Neural progenitor cell (in vitro differentiated cells): Measurements from ENCODE around the gene NPAP1.

Experiments
- EZH2 ChIP-seq: fragments of 200-600 bp; sonication (generic); IDR thresholded peaks from 2 replicates; pipeline ENCODE4 v1.6.1; 2017; ENCODE audit warnings: antibody characterized with exemption, mild to moderate bottlenecking, moderate library complexity
- EZH2phosphoT487 ChIP-seq: fragments of 200-600 bp; sonication (generic); IDR thresholded peaks from 2 replicates; pipeline ENCODE4 v1.6.1; 2017; ENCODE audit warnings: antibody characterized with exemption
- TF ChIP-seq, protein P1 (sequence below): fragments of 200-600 bp; sonication (generic); IDR thresholded peaks from 2 replicates; pipeline ENCODE4 v1.5.1; 2017; ENCODE audit warnings: antibody characterized with exemption, mild to moderate bottlenecking

DNA sequence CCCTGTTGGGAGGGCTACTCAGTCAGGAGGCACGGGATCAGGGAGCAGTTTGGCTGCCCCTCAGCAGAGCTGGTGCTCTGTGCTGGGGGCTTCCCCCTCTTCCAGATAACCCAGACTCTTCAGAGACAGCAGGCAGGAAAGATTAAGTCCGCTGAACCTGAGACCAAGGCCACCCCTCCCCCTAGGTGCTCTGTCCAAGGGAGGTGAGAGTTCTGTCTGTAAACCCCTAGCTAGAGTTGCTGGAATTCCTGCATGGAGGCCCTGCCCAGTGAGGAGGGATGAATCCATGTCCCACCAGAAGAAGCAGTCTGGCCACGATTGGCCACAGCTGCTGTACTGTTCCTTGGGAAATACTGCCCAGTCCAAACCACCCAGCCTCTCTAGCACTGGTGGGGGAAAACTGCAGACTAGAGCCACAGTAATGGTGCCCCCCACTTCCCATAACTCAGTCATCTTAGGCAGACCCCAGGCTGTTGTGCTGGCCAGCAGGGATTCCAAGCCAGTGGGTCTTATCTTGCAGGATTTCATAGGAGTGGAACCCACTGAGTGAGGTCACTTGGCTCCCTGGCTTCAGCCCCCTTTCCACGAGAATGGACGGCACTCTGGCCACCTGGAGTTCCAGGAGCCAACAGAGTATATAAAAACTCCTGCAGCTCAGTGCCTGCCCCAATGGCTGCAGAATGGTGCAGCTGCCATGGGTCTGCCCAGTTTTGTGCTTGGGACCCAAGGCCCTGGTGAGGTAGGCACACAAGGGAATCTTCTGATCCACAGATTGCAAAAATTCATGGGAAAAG is 42.9 kb downstream of the NPAP1 start:
- TF ChIP-seq, protein P1, sequence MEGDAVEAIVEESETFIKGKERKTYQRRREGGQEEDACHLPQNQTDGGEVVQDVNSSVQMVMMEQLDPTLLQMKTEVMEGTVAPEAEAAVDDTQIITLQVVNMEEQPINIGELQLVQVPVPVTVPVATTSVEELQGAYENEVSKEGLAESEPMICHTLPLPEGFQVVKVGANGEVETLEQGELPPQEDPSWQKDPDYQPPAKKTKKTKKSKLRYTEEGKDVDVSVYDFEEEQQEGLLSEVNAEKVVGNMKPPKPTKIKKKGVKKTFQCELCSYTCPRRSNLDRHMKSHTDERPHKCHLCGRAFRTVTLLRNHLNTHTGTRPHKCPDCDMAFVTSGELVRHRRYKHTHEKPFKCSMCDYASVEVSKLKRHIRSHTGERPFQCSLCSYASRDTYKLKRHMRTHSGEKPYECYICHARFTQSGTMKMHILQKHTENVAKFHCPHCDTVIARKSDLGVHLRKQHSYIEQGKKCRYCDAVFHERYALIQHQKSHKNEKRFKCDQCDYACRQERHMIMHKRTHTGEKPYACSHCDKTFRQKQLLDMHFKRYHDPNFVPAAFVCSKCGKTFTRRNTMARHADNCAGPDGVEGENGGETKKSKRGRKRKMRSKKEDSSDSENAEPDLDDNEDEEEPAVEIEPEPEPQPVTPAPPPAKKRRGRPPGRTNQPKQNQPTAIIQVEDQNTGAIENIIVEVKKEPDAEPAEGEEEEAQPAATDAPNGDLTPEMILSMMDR: no peak
- TF ChIP-seq EZH2 (no peak), EZH2phosphoT487 (no peak)
